ENCODE data around the gene CORO2B. TPM values are rescaled to one million over a fixed set of nuclear protein-coding genes. Genes with fewer than 3 reads are reported as not detected.
A peak's percentile ranks its signal among the peaks of the same experiment; 100 is the strongest.

The CORO2B gene, protein sequence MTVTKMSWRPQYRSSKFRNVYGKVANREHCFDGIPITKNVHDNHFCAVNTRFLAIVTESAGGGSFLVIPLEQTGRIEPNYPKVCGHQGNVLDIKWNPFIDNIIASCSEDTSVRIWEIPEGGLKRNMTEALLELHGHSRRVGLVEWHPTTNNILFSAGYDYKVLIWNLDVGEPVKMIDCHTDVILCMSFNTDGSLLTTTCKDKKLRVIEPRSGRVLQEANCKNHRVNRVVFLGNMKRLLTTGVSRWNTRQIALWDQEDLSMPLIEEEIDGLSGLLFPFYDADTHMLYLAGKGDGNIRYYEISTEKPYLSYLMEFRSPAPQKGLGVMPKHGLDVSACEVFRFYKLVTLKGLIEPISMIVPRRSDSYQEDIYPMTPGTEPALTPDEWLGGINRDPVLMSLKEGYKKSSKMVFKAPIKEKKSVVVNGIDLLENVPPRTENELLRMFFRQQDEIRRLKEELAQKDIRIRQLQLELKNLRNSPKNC
- total RNA-seq (under 1 TPM in 3 of 5 donors, not detected in 2; 0.06 to 0.39 (median 0.09) TPM), total RNA-seq (0 to 0.37 (median 0) reads per million in 29 experiments)
- total RNA-seq (2013) = 0.11 TPM

DNA sequence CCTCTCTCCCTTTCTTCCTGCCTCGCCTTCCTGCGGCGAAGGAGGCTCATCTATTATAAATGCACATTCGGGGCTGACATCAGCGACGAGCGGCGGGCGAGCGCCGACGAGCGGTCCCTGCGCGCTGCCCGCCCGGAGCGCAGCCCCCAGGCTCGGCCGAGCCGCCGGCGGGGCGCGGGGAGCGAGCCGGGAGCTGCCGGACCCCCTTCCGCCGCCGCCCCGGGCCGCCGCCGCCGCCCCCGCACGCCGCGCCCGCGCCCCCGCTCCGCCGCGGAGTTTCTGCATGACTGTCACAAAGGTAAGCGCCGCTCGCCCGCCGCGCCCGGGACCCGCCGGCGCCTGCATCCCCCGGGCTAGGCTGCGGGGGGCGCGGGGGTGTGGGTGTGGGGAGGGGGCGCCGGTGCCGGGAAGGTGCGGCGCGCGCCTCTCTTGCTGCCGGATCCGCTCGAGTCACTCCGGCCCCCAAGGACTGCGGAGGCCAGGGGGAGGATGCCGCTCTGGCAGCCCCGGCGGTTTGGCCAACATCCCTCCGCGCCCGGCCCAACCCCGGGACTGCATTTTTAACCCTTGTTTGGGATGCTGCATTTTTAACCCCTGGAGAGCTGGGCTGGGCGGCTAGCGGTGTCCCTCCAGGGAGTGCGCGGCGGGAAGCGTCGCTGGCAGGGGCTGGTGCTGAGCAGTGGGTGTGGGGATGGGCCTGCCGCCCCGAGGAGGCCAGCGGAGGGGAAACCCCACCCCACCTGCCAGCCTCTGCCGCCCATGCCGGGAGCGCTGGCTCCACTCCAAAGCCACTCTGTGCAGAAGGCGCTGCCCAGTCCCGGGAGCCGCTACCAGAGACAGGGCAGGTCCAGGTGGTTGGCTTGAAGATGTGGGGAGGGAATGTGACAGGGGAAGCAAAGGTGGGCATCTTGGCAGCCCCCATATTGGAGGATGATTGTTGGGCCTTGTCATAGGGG is at the start of gene CORO2B:
Gene CORO2B, plus strand, starts transcription at position 14 of the 956 bp plus-strand sequence. Its CDS starts 270 bp downstream, at position 284.
- no peaks in the 10 kb centered on the region for H3K9me3 ChIP-seq
- CTCF ChIA-PET = no interaction called here
- peaks cover 0 to 19% of the 10 kb centered on the region in 2 experiments for H3K4me1 ChIP-seq (ENCODE audit: control insufficient read depth in 1 of 2, extremely low read depth in 1 of 2, insufficient read depth in 2 of 2, low read length in 2 of 2)
- H3K27me3 Mint-ChIP-seq = peaks cover 48 to 54% of the 10 kb centered on the region in 2 donors
- DNase-seq (no peak), ATAC-seq (replicated peaks in 1 of 4) (peak in 1 of 4 experiments; percentile 20)
- no peaks in the 10 kb centered on the region for H3K36me3 Mint-ChIP-seq
- peaks cover 0 to 83% of the 10 kb centered on the region in 2 experiments for H3K27me3 ChIP-seq (replicated peaks in 1 of 2; ENCODE audit: control insufficient read depth in 2 of 2, extremely low read depth in 1 of 2, insufficient read depth in 2 of 2, low read length in 1 of 2)
- POLR2A ChIA-PET = no interaction called here
- peak within 1 kb of the TSS; percentile 26 to 71 for H3K4me3 ChIP-seq (ENCODE audit: control insufficient read depth in 1 of 2, extremely low read depth in 1 of 2, low read length in 1 of 2)
- H3K4me1 Mint-ChIP-seq = peaks cover 13 to 21% (median 15%) of the 10 kb centered on the region in 3 donors
- no peaks in the 10 kb centered on the region for H3K36me3 ChIP-seq (ENCODE audit: control insufficient read depth in 2 of 2, extremely low read depth in 1 of 2, insufficient read depth in 1 of 2, low read length in 1 of 2)
- H3K27ac Mint-ChIP-seq = peak within 1 kb of the TSS in 1 of 2 donors; percentile 43
- 8% methylated on average over 63 of the region's 95 CpGs for WGBS (ENCODE audit: insufficient coverage)
- H3K27ac ChIP-seq (ENCODE audit: low read length) = no peak within 1 kb of the TSS
- H3K9me3 Mint-ChIP-seq = no peaks in the 10 kb centered on the region
- peak within 1 kb of the TSS; percentile 72 to 78 (median 77) for H3K4me3 Mint-ChIP-seq

DNA sequence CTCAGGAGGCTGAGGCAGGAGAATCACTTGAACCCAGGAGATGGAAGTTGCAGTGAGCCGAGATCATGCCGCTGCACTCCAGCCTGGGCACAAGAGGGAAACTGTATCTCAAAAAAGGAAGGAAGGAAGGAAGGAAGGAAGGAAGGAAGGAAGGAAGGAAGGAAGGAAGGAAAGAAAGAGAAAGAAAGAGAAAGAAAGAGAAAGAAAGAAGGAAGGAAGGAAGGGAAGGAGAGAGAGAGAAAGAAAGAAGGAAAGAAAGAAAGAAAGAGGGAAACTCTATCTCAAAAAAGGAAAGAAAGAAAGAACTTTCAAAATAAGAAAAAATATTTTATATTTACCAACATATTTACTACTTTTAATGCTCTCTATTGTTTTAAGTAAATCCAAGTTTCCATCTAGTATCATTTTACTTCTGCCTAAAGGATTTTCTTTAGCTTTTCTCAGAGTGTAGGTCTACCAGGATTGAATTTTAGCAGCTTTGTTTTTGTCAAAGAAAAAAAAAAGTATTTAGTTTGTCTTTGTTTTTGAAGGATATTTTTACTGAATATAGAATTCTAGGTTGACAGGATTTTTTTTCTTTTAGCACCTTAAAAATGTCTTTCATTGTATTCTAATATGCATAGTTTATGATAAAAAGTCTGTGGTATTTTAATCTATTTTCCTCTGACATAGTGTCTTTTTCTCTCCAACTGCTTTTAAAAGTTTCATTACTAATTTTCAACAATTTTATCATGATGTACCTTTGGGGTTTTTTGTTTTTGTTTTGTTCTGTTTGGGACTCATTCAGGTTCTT is 47.2 kb upstream of the CORO2B start:
- POLR2A ChIA-PET = interaction anchor here in 1 of 2 donors (0.7 kb wide), 1 partner anchor 937 kb away, joined by 4 read pairs; no protein-coding TSS in a partner anchor
- Histone ChIP-seq H3K9me3 (no peaks in the 10 kb centered on the region), H3K27ac (ENCODE audit: low read length) (no peak overlapping the region), H3K4me3 (ENCODE audit: control insufficient read depth in 1 of 2, extremely low read depth in 1 of 2, low read length in 1 of 2) (no peak overlapping the region), H3K27me3 (replicated peaks in 1 of 2; ENCODE audit: control insufficient read depth in 2 of 2, extremely low read depth in 1 of 2, insufficient read depth in 2 of 2, low read length in 1 of 2) (peaks cover 0 to 3% of the 10 kb centered on the region in 2 experiments), H3K4me1 (ENCODE audit: control insufficient read depth in 1 of 2, extremely low read depth in 1 of 2, insufficient read depth in 2 of 2, low read length in 2 of 2) (peaks cover 0 to 5% of the 10 kb centered on the region in 2 experiments), H3K36me3 (ENCODE audit: control insufficient read depth in 2 of 2, extremely low read depth in 1 of 2, insufficient read depth in 1 of 2, low read length in 1 of 2) (no peaks in the 10 kb centered on the region)
- DNase-seq (no peak), ATAC-seq (replicated peaks in 1 of 4) (no peak)
- peaks cover 15 to 18% (median 15%) of the 10 kb centered on the region in 3 donors for H3K4me1 Mint-ChIP-seq
- peaks cover 14 to 23% (median 20%) of the 10 kb centered on the region in 3 donors for H3K9me3 Mint-ChIP-seq
- H3K36me3 Mint-ChIP-seq = peaks cover 3% of the 10 kb centered on the region
- CTCF ChIA-PET = no interaction called here
- WGBS (ENCODE audit: insufficient coverage) = 100% methylated on average over 1 of the region's 2 CpGs
- H3K4me3 Mint-ChIP-seq = no peak overlapping the region
- H3K27me3 Mint-ChIP-seq = peaks cover 15 to 30% of the 10 kb centered on the region in 2 donors
- no peak overlapping the region for H3K27ac Mint-ChIP-seq

DNA sequence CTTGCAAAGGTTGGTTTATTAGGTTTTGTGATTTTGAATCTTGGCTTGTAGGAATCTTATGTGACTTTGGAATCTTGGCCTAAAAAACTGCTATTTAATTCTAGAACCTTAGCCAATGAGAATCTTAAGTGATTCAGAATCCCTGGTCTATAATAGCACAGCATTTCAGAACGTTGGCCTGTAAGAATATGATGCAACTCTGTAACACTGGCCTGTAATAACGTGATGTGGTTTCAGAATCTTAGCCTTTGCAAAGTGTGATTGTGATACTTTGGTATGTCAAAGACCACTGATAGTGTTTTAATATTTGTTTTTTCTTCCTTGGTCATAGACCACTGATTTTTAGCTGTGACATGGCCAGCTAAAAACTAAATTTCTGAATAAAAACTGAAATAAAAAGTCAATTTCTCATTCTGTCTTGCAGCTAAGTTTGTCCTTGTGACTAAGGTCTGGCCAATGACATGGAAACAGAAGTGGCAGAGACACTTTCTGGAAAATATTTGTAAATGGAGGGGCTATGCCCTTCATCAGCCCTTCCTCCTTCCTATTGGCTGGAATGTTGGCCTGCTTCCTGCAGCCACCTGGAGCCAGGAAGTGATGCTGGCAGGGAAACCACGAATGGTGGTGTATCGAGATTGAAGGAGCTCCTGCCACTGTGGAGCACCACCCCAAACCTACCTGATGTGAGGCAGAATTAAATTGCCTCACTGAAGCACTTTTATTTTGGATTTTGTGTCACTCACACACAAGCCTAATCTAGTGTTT is 42.3 kb upstream of the CORO2B start:
- H3K27ac Mint-ChIP-seq = no peak overlapping the region
- peaks cover 16 to 20% (median 19%) of the 10 kb centered on the region in 3 donors for H3K9me3 Mint-ChIP-seq
- Histone ChIP-seq H3K27me3 (replicated peaks in 1 of 2; ENCODE audit: control insufficient read depth in 2 of 2, extremely low read depth in 1 of 2, insufficient read depth in 2 of 2, low read length in 1 of 2) (peaks cover 0 to 9% of the 10 kb centered on the region in 2 experiments), H3K4me3 (ENCODE audit: control insufficient read depth in 1 of 2, extremely low read depth in 1 of 2, low read length in 1 of 2) (no peak overlapping the region), H3K27ac (ENCODE audit: low read length) (no peak overlapping the region), H3K9me3 (no peaks in the 10 kb centered on the region), H3K36me3 (ENCODE audit: control insufficient read depth in 2 of 2, extremely low read depth in 1 of 2, insufficient read depth in 1 of 2, low read length in 1 of 2) (no peaks in the 10 kb centered on the region), H3K4me1 (ENCODE audit: control insufficient read depth in 1 of 2, extremely low read depth in 1 of 2, insufficient read depth in 2 of 2, low read length in 2 of 2) (no peaks in the 10 kb centered on the region)
- H3K36me3 Mint-ChIP-seq = peaks cover 3% of the 10 kb centered on the region
- no peak overlapping the region for H3K4me3 Mint-ChIP-seq
- ChIA-PET CTCF (no interaction called here), POLR2A (no interaction called here)
- ATAC-seq (replicated peaks in 1 of 4) (no peak), DNase-seq (no peak)
- WGBS (ENCODE audit: insufficient coverage) = no CpG with 5 or more reads among the region's 4 CpGs
- no peaks in the 10 kb centered on the region for H3K4me1 Mint-ChIP-seq
- H3K27me3 Mint-ChIP-seq = peaks cover 13 to 24% of the 10 kb centered on the region in 2 donors

DNA sequence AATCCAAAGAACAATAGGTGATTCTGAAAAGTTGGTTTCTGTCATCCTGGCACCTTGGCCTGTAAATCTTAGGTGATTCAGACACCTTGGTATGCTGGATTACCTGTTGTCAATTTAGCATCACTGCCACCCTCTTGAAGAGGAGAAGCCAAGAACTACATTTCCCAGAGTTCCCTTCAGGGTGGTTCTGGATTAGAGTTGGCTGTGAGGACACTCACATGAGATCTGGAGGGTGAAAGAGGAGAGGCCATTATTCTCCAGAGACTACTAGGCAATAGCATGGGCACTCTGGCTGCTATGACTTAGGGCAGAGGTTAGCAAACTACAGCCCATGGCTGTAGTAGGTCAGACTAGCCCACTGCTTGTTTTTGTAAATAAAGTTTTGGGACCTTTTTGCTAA is 41.7 kb upstream of the CORO2B start:
- Mint-ChIP-seq H3K36me3 (peaks cover 2% of the 10 kb centered on the region), H3K4me3 (no peak overlapping the region), H3K27ac (no peak overlapping the region), H3K4me1 (no peaks in the 10 kb centered on the region), H3K9me3 (peaks cover 13 to 19% (median 16%) of the 10 kb centered on the region in 3 donors), H3K27me3 (peaks cover 17 to 29% of the 10 kb centered on the region in 2 donors)
- Histone ChIP-seq H3K9me3 (no peaks in the 10 kb centered on the region), H3K27me3 (replicated peaks in 1 of 2; ENCODE audit: control insufficient read depth in 2 of 2, extremely low read depth in 1 of 2, insufficient read depth in 2 of 2, low read length in 1 of 2) (peaks cover 0 to 13% of the 10 kb centered on the region in 2 experiments), H3K4me3 (ENCODE audit: control insufficient read depth in 1 of 2, extremely low read depth in 1 of 2, low read length in 1 of 2) (no peak overlapping the region), H3K27ac (ENCODE audit: low read length) (no peak overlapping the region), H3K4me1 (ENCODE audit: control insufficient read depth in 1 of 2, extremely low read depth in 1 of 2, insufficient read depth in 2 of 2, low read length in 2 of 2) (no peaks in the 10 kb centered on the region), H3K36me3 (ENCODE audit: control insufficient read depth in 2 of 2, extremely low read depth in 1 of 2, insufficient read depth in 1 of 2, low read length in 1 of 2) (no peaks in the 10 kb centered on the region)
- ATAC-seq (replicated peaks in 1 of 4) = no peak
- POLR2A ChIA-PET = no interaction called here
- DNase-seq = no peak
- CTCF ChIA-PET = no interaction called here

DNA sequence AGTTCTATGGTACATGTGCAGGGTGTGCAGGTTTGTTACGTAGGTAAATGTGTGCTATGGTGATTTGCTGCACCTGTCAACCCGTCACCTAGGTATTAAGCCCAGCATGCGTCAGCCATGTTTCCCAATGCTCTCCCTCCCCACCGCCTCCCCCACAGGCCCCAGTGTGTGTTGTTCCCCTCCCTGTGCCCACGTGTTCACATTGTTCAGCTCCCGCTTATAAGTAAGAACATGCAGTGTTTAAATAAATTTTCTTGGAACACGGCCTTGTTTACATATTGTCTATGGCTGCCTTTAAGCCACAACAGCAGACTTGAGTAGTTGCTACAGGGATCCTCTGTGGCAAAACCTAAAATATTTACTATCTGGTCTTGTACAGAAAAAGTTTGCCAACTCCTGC is 41.3 kb upstream of the CORO2B start:
- H3K9me3 ChIP-seq = no peaks in the 10 kb centered on the region
- DNase-seq = no peak
- no peak overlapping the region for H3K4me3 ChIP-seq (ENCODE audit: control insufficient read depth in 1 of 2, extremely low read depth in 1 of 2, low read length in 1 of 2)
- Mint-ChIP-seq H3K4me3 (no peak overlapping the region), H3K9me3 (peaks cover 9 to 15% (median 12%) of the 10 kb centered on the region in 3 donors), H3K27me3 (peaks cover 20 to 31% of the 10 kb centered on the region in 2 donors), H3K4me1 (no peaks in the 10 kb centered on the region), H3K27ac (no peak overlapping the region), H3K36me3 (no peaks in the 10 kb centered on the region)
- no CpG with 5 or more reads among the region's 7 CpGs for WGBS (ENCODE audit: insufficient coverage)
- H3K36me3 ChIP-seq (ENCODE audit: control insufficient read depth in 2 of 2, extremely low read depth in 1 of 2, insufficient read depth in 1 of 2, low read length in 1 of 2) = no peaks in the 10 kb centered on the region
- H3K27me3 ChIP-seq (replicated peaks in 1 of 2; ENCODE audit: control insufficient read depth in 2 of 2, extremely low read depth in 1 of 2, insufficient read depth in 2 of 2, low read length in 1 of 2) = peaks cover 0 to 14% of the 10 kb centered on the region in 2 experiments
- POLR2A ChIA-PET = no interaction called here
- CTCF ChIA-PET = interaction anchor here in 1 of 2 donors (0.5 kb wide), 1 partner anchor 332 kb away, joined by 3 read pairs; no protein-coding TSS in a partner anchor
- H3K4me1 ChIP-seq (ENCODE audit: control insufficient read depth in 1 of 2, extremely low read depth in 1 of 2, insufficient read depth in 2 of 2, low read length in 2 of 2) = no peaks in the 10 kb centered on the region
- no peak overlapping the region for H3K27ac ChIP-seq (ENCODE audit: low read length)
- ATAC-seq (replicated peaks in 1 of 4) = no peak
